UCSD-AML1 (cell line): ENCODE measurements around the gene BDNF.

ENCODE experiments used
- DNase-seq: peaks from one replicate; lab custom pipeline; 2025; ENCODE audit not compliant: unreplicated experiment; lab: John Stamatoyannopoulos, UW

The BDNF gene

GRCh38 chr11:27605422-27605821 lies 94.8 kb downstream of the BDNF start:
- no peak for DNase-seq
